Mesendoderm (in vitro differentiated cells): ENCODE results near the gene PRR36.
"Not testable (repeated sequence)": the region's sequence is repeated elsewhere in the genome, so short reads cannot be mapped to it uniquely, and the experiment has no call there.

ENCODE experiments used
- DNase-seq: peaks from one replicate; pipeline ENCODE4 v3.0.0; 2013
- H2AK5ac ChIP-seq: 2 replicates; pipeline ENCODE4 v1.6.1; 2013; ENCODE audit warnings: low read length, inconsistent platforms
- H2BK120ac ChIP-seq: 2 replicates; pipeline ENCODE4 v1.6.1; 2013; ENCODE audit warnings: low read depth, mild to moderate bottlenecking, low read length, moderate library complexity, mixed read lengths
- H2BK15ac ChIP-seq: replicated peaks from 2 replicates; pipeline ENCODE4 v1.6.1; 2013; ENCODE audit warnings: low read depth, mild to moderate bottlenecking, moderate library complexity
- H2BK5ac ChIP-seq: 2 replicates; pipeline ENCODE4 v1.6.1; 2013; ENCODE audit warnings: low read length, inconsistent platforms
- H3K18ac ChIP-seq: 2 replicates; pipeline ENCODE4 v1.6.1; 2013; ENCODE audit warnings: mild to moderate bottlenecking, low read length, mixed read lengths
- H3K23ac ChIP-seq: one replicate; pipeline ENCODE4 v1.6.1; 2013; ENCODE audit warnings: low read length
- H3K27ac ChIP-seq: 2 replicates; pipeline ENCODE4 v1.5.1; 2013; ENCODE audit warnings: low read depth, mild to moderate bottlenecking, inconsistent platforms, low read length, moderate library complexity
- H3K27me3 ChIP-seq: 2 replicates; pipeline ENCODE4 v1.6.1; 2013; ENCODE audit warnings: low read length, control low read depth, mild to moderate bottlenecking, inconsistent platforms; ENCODE audit not compliant: insufficient read depth, poor library complexity
- H3K36me3 ChIP-seq: 2 replicates; pipeline ENCODE4 v1.6.1; 2013; ENCODE audit warnings: low read length, inconsistent platforms; ENCODE audit not compliant: control insufficient read depth, insufficient read depth
- H3K4ac ChIP-seq: one replicate; pipeline ENCODE4 v1.6.1; 2013; ENCODE audit warnings: low read depth, mild to moderate bottlenecking, low read length, moderate library complexity
- H3K4me1 ChIP-seq: 2 replicates; pipeline ENCODE4 v1.6.1; 2013; ENCODE audit warnings: low read depth, low read length, inconsistent platforms; ENCODE audit not compliant: control insufficient read depth
- H3K4me2 ChIP-seq: 2 replicates; pipeline ENCODE4 v1.6.1; 2013; ENCODE audit warnings: low read length
- H3K4me3 ChIP-seq: 2 replicates; pipeline ENCODE4 v1.5.1; 2013; ENCODE audit warnings: mild to moderate bottlenecking, low read length
- H3K56ac ChIP-seq: one replicate; pipeline ENCODE4 v1.6.1; 2013; ENCODE audit warnings: low read length
- H3K79me1 ChIP-seq: 2 replicates; pipeline ENCODE4 v1.6.1; 2013; ENCODE audit warnings: low read length, inconsistent platforms
- H3K79me2 ChIP-seq: 2 replicates; pipeline ENCODE4 v1.6.1; 2013; ENCODE audit warnings: mild to moderate bottlenecking, low read length; ENCODE audit not compliant: control insufficient read depth, insufficient read depth
- H3K9ac ChIP-seq: 2 replicates; pipeline ENCODE4 v1.6.1; 2013; ENCODE audit warnings: low read length, inconsistent platforms
- H4K5ac ChIP-seq: one replicate; pipeline ENCODE4 v1.6.1; 2013; ENCODE audit warnings: low read length
- H4K8ac ChIP-seq: one replicate; pipeline ENCODE4 v1.6.1; 2013; ENCODE audit warnings: low read depth, mild to moderate bottlenecking, control low read depth, low read length, moderate library complexity
- WGBS: extraction: QIAGEN DNeasy Blood & Tissue Kit; methylation state at CpG from one replicate; pipeline ENCODE4 v1.1.7; 2013; ENCODE audit warnings: low lambda C conversion rate, missing lambda C conversion rate; ENCODE audit not compliant: insufficient coverage; ENCODE audit errors: extremely low coverage; 5-methylcytosine and 5-hydroxymethylcytosine counted together

PRR36 gene

GRCh38 chr19:7861619-7862412, 12.4 kb downstream of the PRR36 start:
- Histone ChIP-seq H3K4me3 (no peak overlapping the region), H3K27me3 (peaks cover 13% of the 10 kb centered on the region), H3K4me2 (peak overlapping the region; percentile 87), H2BK15ac (no peak overlapping the region), H3K4ac (no peak overlapping the region), H3K4me1 (peaks cover 2% of the 10 kb centered on the region), H3K36me3 (no peaks in the 10 kb centered on the region), H4K5ac (no peak overlapping the region), H2BK120ac (no peak overlapping the region), H3K79me1 (no peaks in the 10 kb centered on the region), H2BK5ac (no peak overlapping the region), H4K8ac (no peak overlapping the region), H3K79me2 (no peaks in the 10 kb centered on the region), H3K18ac (no peak overlapping the region), H2AK5ac (no peak overlapping the region), H3K23ac (no peak overlapping the region), H3K9ac (peak overlapping the region; percentile 36), H3K27ac (no peak overlapping the region), H3K56ac (peak overlapping the region; percentile 67)
- WGBS = no CpG with 5 or more reads among the region's 63 CpGs
- no peak for DNase-seq

GRCh38 chr19:7860714-7861618, 13.2 kb downstream of the PRR36 start:
- no CpG with 5 or more reads among the region's 14 CpGs for WGBS
- H3K23ac ChIP-seq = no peak overlapping the region
- DNase-seq = no peak
- H3K4me1 ChIP-seq = peaks cover 2% of the 10 kb centered on the region
- H2BK120ac ChIP-seq = no peak overlapping the region
- H3K36me3 ChIP-seq = no peaks in the 10 kb centered on the region
- H2AK5ac ChIP-seq = no peak overlapping the region
- no peak overlapping the region for H2BK15ac ChIP-seq
- H3K18ac ChIP-seq = no peak overlapping the region
- H3K27me3 ChIP-seq = peaks cover 13% of the 10 kb centered on the region
- H3K27ac ChIP-seq = no peak overlapping the region
- no peak overlapping the region for H3K9ac ChIP-seq
- no peak overlapping the region for H3K4ac ChIP-seq
- H3K56ac ChIP-seq = no peak overlapping the region
- no peaks in the 10 kb centered on the region for H3K79me2 ChIP-seq
- no peak overlapping the region for H4K5ac ChIP-seq
- H3K79me1 ChIP-seq = no peaks in the 10 kb centered on the region
- H3K4me3 ChIP-seq = no peak overlapping the region
- no peak overlapping the region for H4K8ac ChIP-seq
- no peak overlapping the region for H2BK5ac ChIP-seq
- H3K4me2 ChIP-seq = no peak overlapping the region

DNA sequence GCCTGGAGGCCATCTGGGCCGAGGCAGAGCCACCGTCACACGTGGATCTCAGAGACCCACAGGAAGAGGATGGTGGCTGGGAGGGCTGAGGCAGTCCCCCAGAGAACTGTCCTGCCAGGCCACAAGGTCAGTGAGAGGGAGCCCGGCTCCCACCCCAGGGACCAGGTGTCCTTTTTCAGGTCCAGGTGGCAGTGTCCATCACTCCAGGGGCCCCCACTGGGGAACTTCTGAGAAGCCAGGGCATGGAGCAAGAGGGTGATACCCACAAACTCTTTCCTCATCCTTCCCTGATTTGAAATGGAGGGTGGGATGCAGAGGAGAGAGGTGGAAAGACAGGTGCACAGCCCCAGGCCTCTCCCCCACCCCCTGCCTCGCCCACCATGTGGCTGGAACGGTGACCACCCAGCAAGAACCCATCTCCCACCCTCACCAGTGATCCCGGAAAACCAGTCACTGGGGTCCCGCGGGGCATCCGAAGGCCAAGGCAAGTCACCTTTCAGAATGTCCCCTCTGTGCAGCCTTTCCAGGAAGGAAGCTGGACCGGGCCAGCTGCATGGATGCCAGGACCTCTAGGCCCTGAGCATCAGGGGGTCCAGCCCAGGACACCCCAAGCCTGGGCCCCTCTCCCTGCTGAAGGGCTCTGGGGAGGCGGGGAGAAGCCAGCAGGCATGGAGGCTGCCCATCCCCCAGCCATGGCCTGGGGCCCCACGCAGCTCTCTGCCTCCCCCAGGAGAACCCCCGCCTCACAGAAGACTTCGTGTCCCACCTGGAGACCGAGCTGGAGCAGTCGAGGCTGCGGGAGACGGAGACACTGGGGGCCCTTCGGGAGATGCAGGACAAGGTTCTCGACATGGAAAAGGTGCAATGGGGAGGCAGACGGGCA, 14.1 kb downstream of the PRR36 start:
- Histone ChIP-seq H3K36me3 (no peaks in the 10 kb centered on the region), H3K79me1 (no peaks in the 10 kb centered on the region), H4K5ac (no peak overlapping the region), H3K4me3 (no peak overlapping the region), H3K4me2 (no peak overlapping the region), H3K79me2 (no peaks in the 10 kb centered on the region), H3K27me3 (peaks cover 13% of the 10 kb centered on the region), H3K4me1 (peaks cover 2% of the 10 kb centered on the region), H2BK5ac (no peak overlapping the region), H3K23ac (no peak overlapping the region), H3K56ac (no peak overlapping the region), H3K9ac (no peak overlapping the region), H3K18ac (no peak overlapping the region), H3K4ac (no peak overlapping the region), H4K8ac (no peak overlapping the region), H2AK5ac (no peak overlapping the region), H3K27ac (no peak overlapping the region), H2BK15ac (no peak overlapping the region), H2BK120ac (no peak overlapping the region)
- DNase-seq = no peak
- WGBS = no CpG with 5 or more reads among the region's 22 CpGs

DNA sequence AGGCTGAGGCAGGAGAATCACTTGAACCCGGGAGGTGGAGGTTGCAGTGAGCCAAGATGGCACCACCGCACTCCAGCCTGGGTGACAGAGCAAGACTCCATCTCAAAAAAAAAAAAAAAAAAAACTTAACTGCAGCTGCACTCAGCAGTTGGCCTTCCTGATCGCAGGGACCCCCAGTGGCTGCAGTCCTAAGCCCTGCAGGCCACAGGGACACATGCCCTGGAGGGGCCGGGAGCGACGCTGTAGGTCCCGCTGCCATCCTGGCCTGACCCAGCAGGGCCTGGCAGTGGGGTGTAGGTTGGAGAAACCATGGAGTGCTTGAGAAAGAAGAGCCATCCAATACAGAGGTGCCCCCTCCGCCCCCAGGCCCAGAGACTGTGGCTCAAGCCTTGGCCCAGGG, 15.1 kb downstream of the PRR36 start:
- H2BK5ac ChIP-seq, H3K79me2 ChIP-seq, H2BK120ac ChIP-seq, H3K79me1 ChIP-seq, H3K4ac ChIP-seq, H4K8ac ChIP-seq, H3K27ac ChIP-seq, H3K4me1 ChIP-seq, H2AK5ac ChIP-seq, H3K4me2 ChIP-seq, H3K18ac ChIP-seq, H3K36me3 ChIP-seq, DNase-seq, H2BK15ac ChIP-seq, H3K56ac ChIP-seq, H3K27me3 ChIP-seq, H4K5ac ChIP-seq, H3K23ac ChIP-seq, H3K9ac ChIP-seq, H3K4me3 ChIP-seq: not testable (repeated sequence)
- WGBS = no CpG with 5 or more reads among the region's 8 CpGs

- peak overlapping the region; percentile 67 for H3K56ac ChIP-seq
- no peak overlapping the region for H3K4me3 ChIP-seq
- H3K79me2 ChIP-seq = no peaks in the 10 kb centered on the region
- no peak overlapping the region for H2BK15ac ChIP-seq
- no peak overlapping the region for H3K23ac ChIP-seq
- H3K27ac ChIP-seq = no peak overlapping the region
- DNase-seq = peak; percentile 92
- H2BK120ac ChIP-seq = no peak overlapping the region
- no peak overlapping the region for H3K18ac ChIP-seq
- peaks cover under 1% of the 10 kb centered on the region for H3K27me3 ChIP-seq
- H3K4me2 ChIP-seq = no peak overlapping the region
- no peak overlapping the region for H2BK5ac ChIP-seq
- no peak overlapping the region for H4K8ac ChIP-seq
- H4K5ac ChIP-seq = no peak overlapping the region
- H3K9ac ChIP-seq = no peak overlapping the region
- H3K36me3 ChIP-seq = no peaks in the 10 kb centered on the region
- H3K4ac ChIP-seq = no peak overlapping the region
- peaks cover 2% of the 10 kb centered on the region for H3K4me1 ChIP-seq
- H3K79me1 ChIP-seq = no peaks in the 10 kb centered on the region
- no CpG with 5 or more reads among the region's 29 CpGs for WGBS
- no peak overlapping the region for H2AK5ac ChIP-seq
Measured at GRCh38 chr19:7858109-7858770, 15.9 kb downstream of the PRR36 start.
